Measurements from ENCODE around the gene KLHL7.

Gene KLHL7

GRCh38 chr7:23226844-23227450, 121.4 kb downstream of the KLHL7 start:
- no peaks in the 10 kb centered on the region for H3K27me3 ChIP-seq (ENCODE audit: control insufficient read depth, insufficient read depth, low read length)
- H3K36me3 ChIP-seq (ENCODE audit: control insufficient read depth, insufficient read depth, low read length) = no peaks in the 10 kb centered on the region
- H3K9me3 ChIP-seq (ENCODE audit: control insufficient read depth, insufficient read depth, low read length) = no peaks in the 10 kb centered on the region
- H3K4me3 ChIP-seq (ENCODE audit: low read depth, low read length) = no peak overlapping the region
- no peaks in the 10 kb centered on the region for H3K4me1 ChIP-seq (ENCODE audit: control insufficient read depth, insufficient read depth, low read length)
- no peak overlapping the region for H3K9ac ChIP-seq (ENCODE audit: low read depth, low read length)

Measured in iPS-15b (cell line).